SU-DHL-6 (cell line): ENCODE data around the gene PPCDC.

ENCODE experiments used
- H2AFZ ChIP-seq: fragments of 200-600 bp; sonication (generic); 2 replicates; pipeline ENCODE4 v1.6.1; 2014; ENCODE audit warnings: low read depth, mild to moderate bottlenecking, moderate library complexity, mixed read lengths, antibody characterized with exemption, low read length; ENCODE audit not compliant: severe bottlenecking
- H3F3A ChIP-seq: fragments of 200-600 bp; shearing (Covaris generic); 2 replicates; pipeline ENCODE4 v1.6.0; 2016; ENCODE audit warnings: antibody characterized with exemption, mild to moderate bottlenecking; ENCODE audit not compliant: insufficient read depth
- H3K27ac ChIP-seq: fragments of 200-600 bp; sonication (generic); 2 replicates; pipeline ENCODE4 v1.5.1; 2016; ENCODE audit warnings: low read depth, mild to moderate bottlenecking, low read length, moderate library complexity, mixed read lengths
- H3K27me3 ChIP-seq: fragments of 200-600 bp; sonication (generic), shearing (Covaris generic); 2 replicates; pipeline ENCODE4 v1.6.0; 2014; ENCODE audit warnings: mild to moderate bottlenecking, low read length
- H3K36me3 ChIP-seq: fragments of 200-600 bp; sonication (generic); 2 replicates; pipeline ENCODE4 v1.6.1; 2014; ENCODE audit warnings: mild to moderate bottlenecking, low read length, mixed read lengths
- H3K4me2 ChIP-seq: fragments of 300-600, 200-600 bp; shearing (Covaris generic), sonication (generic); 2 replicates; pipeline ENCODE4 v1.6.0; 2014; ENCODE audit warnings: low read length, low read depth, mild to moderate bottlenecking; ENCODE audit not compliant: poor library complexity, severe bottlenecking
- H3K4me3 ChIP-seq: fragments of 200-600 bp; sonication (generic); 2 replicates; pipeline ENCODE4 v1.5.1; 2014; ENCODE audit warnings: antibody characterized with exemption, low read length, mild to moderate bottlenecking, mixed read lengths; ENCODE audit not compliant: insufficient read depth, poor library complexity, severe bottlenecking
- H3K79me2 ChIP-seq: fragments of 200-600 bp; sonication (generic); 2 replicates; pipeline ENCODE4 v1.6.1; 2014; ENCODE audit warnings: mild to moderate bottlenecking, low read length, moderate library complexity; ENCODE audit not compliant: insufficient read depth
- H3K9ac ChIP-seq: fragments of 200-600 bp; sonication (generic); 2 replicates; pipeline ENCODE4 v1.7.0; 2014; ENCODE audit warnings: mild to moderate bottlenecking, low read length
- H3K9me2 ChIP-seq: fragments of 200-600 bp; sonication (generic); replicated peaks from 2 replicates; pipeline ENCODE4 v1.6.1; 2014; ENCODE audit warnings: low read length; ENCODE audit not compliant: insufficient read depth
- H3K9me3 ChIP-seq: fragments of 200-600 bp; sonication (generic); 2 replicates; pipeline ENCODE4 v1.6.1; 2014; ENCODE audit warnings: low read length, mixed read lengths; ENCODE audit not compliant: insufficient read depth
- H4K20me1 ChIP-seq: fragments of 200-600 bp; sonication (generic); 2 replicates; pipeline ENCODE4 v1.6.1; 2014; ENCODE audit warnings: low read depth, mild to moderate bottlenecking, antibody characterized with exemption, low read length, moderate library complexity, mixed read lengths
- CTCF ChIP-seq: fragments of 200-600 bp; sonication (generic); IDR thresholded peaks from one replicate; pipeline ENCODE4 v1.5.1; 2017; ENCODE audit warnings: antibody characterized with exemption, mild to moderate bottlenecking, low read length, moderate library complexity; ENCODE audit not compliant: insufficient read depth, poor library complexity, severe bottlenecking
- EZH2phosphoT487 ChIP-seq: fragments of 200-600 bp; sonication (generic), shearing (Covaris generic); conservative IDR thresholded peaks from 2 replicates; pipeline ENCODE4 v1.6.1; 2018; ENCODE audit warnings: mild to moderate bottlenecking, antibody characterized with exemption, low read length, moderate library complexity, mixed read lengths

PPCDC gene

GRCh38 chr15:75095594-75095993 lies 72.2 kb downstream of the PPCDC start:
- Histone ChIP-seq H3K9me3 (no peaks in the 10 kb centered on the region), H2AFZ (no peak overlapping the region), H3K4me2 (peak overlapping the region; percentile 44), H3K36me3 (no peaks in the 10 kb centered on the region), H4K20me1 (no peaks in the 10 kb centered on the region), H3K79me2 (no peaks in the 10 kb centered on the region), H3K27ac (peak overlapping the region; percentile 40), H3K4me3 (peak overlapping the region; percentile 12), H3K9me2 (no peaks in the 10 kb centered on the region), H3K27me3 (no peaks in the 10 kb centered on the region), H3K9ac (no peak overlapping the region), H3F3A (no peaks in the 10 kb centered on the region)
- no peak for TF ChIP-seq EZH2phosphoT487
- no peak for TF ChIP-seq CTCF

DNA sequence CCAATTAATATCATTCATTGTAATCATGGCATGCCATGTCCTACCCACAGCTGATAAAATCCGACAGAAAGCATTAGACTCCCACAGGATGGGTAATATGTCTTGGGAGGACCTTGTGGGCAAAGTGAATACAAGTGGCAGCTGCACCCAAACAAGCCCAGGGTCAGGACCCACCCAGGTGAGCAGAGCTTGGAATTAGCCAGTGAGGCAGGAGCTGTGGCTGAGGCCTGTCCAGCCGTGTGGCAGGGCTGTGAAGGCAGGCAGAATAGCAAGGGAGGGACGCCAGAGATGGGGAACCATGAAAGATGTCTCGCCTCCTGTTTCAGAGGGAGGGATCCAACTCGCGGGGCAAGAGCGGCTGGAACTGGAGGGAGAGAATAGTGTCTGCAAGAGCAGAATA lies 74.5 kb downstream of the PPCDC start:
- no peaks in the 10 kb centered on the region for H3K79me2 ChIP-seq
- H2AFZ ChIP-seq = no peak overlapping the region
- H3K9ac ChIP-seq = no peak overlapping the region
- no peak overlapping the region for H3K4me3 ChIP-seq
- no peaks in the 10 kb centered on the region for H4K20me1 ChIP-seq
- H3F3A ChIP-seq = 0 out of 2 replicates have a peak, but pooled peaks cover 5% of the 10 kb centered on the region
- TF ChIP-seq CTCF (no peak), EZH2phosphoT487 (no peak)
- H3K9me2 ChIP-seq = no peaks in the 10 kb centered on the region
- H3K9me3 ChIP-seq = no peaks in the 10 kb centered on the region
- H3K36me3 ChIP-seq = no peaks in the 10 kb centered on the region
- H3K27ac ChIP-seq = no peak overlapping the region
- no peaks in the 10 kb centered on the region for H3K27me3 ChIP-seq
- H3K4me2 ChIP-seq = no peak overlapping the region

DNA sequence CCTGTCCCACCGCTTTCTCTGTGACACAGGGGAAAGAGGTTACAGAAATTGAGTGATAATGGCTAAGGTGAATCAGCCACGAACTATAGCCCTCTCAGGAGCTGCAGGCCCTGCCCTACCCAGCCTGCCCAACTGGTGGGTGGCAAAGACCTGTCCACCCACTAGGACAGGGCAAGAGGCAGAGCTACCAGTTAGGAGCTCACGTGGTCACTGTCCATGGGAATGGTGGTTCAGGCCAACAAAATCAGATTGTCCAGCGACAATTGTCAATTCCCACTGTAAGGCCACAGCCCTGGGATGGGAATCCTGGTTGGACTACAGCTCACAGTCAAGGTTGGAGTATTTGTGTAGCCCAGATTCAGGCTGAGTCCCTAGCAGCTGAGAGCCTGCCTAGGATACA lies 75.0 kb downstream of the PPCDC start:
- Histone ChIP-seq H3K79me2 (no peaks in the 10 kb centered on the region), H3K9ac (no peak overlapping the region), H2AFZ (no peak overlapping the region), H3K9me3 (no peaks in the 10 kb centered on the region), H3K36me3 (no peaks in the 10 kb centered on the region), H4K20me1 (no peaks in the 10 kb centered on the region), H3F3A (0 out of 2 replicates have a peak, but pooled peaks cover 5% of the 10 kb centered on the region), H3K4me2 (no peak overlapping the region), H3K4me3 (no peak overlapping the region), H3K27me3 (no peaks in the 10 kb centered on the region), H3K9me2 (no peaks in the 10 kb centered on the region), H3K27ac (no peak overlapping the region)
- TF ChIP-seq EZH2phosphoT487 (no peak), CTCF (no peak)
